Measurements from ENCODE around the gene CRB1. TPM values are rescaled to one million over a fixed set of nuclear protein-coding genes. Genes with fewer than 3 reads are reported as not detected.

Gene CRB1
- total and polyA plus RNA-seq, 5 donors: 0.05 to 0.60 (median 0.28) TPM

DNA sequence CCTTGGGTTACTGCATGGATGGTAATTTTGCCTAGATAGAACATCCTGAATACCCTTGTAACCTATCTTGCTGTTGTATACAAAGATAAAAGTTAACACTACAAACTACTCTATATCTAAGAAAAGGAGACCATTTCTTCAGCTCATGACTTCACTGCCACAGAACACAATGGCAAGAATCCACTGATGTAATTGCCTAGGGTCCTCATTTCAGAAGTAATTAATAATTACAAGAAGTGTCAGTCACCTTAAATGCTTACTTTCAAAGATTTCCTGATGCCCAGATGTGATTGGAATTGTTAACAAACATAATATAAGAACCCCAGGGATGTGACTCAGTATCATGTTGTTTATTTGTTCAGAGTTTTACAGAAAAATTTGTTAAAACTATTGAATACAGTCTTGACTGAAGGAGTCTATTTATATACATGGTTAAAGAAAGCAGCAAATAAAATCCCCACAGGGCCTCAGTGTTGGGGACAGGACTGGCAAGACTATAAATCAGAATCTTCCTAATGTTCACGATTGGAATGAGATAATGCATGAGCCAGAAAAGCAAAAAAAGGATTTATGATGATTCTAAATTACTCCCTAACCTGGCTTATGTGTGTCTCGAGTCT is 83.9 kb downstream of the CRB1 start:
- H3K4me1 ChIP-seq (ENCODE audit: control insufficient read depth, insufficient read depth, low read length): no peaks in the 10 kb centered on the region
- DNase-seq (no peak), ATAC-seq (no peak)
- intact Hi-C loops (cut with DNase I): loop anchor here in 2 of 4 donors (10.0 kb wide), 1 partner anchor 167 kb away; no protein-coding TSS in a partner anchor
- no peak overlapping the region for H3K4me3 ChIP-seq (ENCODE audit: low read length)
- WGBS: 54% methylated on average over 2 of the region's 2 CpGs
- no peak overlapping the region for H3K27ac ChIP-seq (ENCODE audit: low read length)
- no peaks in the 10 kb centered on the region for H3K9me3 ChIP-seq (ENCODE audit: control insufficient read depth, low read length)
- H3K27me3 ChIP-seq (ENCODE audit: control insufficient read depth, insufficient read depth): no peaks in the 10 kb centered on the region

DNA sequence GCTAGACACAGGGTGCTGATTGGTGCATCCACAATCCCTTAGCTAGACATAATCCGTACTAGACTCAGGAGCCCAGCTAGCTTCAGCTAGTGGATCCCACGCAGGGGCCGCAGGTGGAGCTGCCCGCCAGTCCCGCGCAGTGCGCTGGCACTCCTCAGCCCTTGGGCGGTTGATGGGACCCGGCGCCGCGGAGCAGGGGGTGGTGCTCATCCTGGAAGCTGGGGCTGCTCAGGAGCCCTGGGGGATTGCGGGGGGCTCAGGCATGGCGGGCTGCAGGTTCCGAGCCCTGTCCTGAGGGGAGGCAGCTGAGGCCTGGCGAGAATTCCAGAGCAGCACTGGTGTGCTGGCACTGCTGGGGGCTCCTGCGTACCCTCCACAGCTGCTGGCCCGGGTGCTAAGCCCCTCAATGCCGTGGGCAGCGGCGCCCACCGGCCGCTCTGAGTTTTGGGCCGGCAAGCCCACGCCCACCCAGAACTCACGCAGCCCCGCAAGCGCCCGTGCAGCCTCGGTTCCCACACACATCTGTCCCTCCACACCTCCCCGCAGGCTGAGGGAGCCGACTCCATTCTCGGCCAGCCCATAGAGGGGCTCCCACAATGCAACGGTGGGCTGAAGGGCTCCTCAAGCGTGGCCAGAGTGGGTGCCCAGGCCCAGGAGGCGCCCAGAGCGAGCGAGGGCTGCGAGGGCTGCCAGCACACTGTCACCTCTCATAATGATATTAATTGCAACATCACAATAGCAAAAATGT is 87.4 kb downstream of the CRB1 start:
- 93% methylated on average over 39 of the region's 39 CpGs for WGBS
- Histone ChIP-seq H3K27me3 (ENCODE audit: control insufficient read depth, insufficient read depth) (no peaks in the 10 kb centered on the region), H3K4me1 (ENCODE audit: control insufficient read depth, insufficient read depth, low read length) (peaks cover 3% of the 10 kb centered on the region), H3K9me3 (ENCODE audit: control insufficient read depth, low read length) (no peaks in the 10 kb centered on the region), H3K27ac (ENCODE audit: low read length) (no peak overlapping the region), H3K4me3 (ENCODE audit: low read length) (no peak overlapping the region)
- peak in 1 of 2 donors; percentile 19 for ATAC-seq
- DNase-seq: peak in 2 of 3 donors; percentile 43 to 45
- intact Hi-C loops (cut with DNase I): loop anchor here in 3 of 4 donors (5.0 to 10.0 kb wide), 2 partner anchors 171 to 173 kb away; no protein-coding TSS in a partner anchor

DNA sequence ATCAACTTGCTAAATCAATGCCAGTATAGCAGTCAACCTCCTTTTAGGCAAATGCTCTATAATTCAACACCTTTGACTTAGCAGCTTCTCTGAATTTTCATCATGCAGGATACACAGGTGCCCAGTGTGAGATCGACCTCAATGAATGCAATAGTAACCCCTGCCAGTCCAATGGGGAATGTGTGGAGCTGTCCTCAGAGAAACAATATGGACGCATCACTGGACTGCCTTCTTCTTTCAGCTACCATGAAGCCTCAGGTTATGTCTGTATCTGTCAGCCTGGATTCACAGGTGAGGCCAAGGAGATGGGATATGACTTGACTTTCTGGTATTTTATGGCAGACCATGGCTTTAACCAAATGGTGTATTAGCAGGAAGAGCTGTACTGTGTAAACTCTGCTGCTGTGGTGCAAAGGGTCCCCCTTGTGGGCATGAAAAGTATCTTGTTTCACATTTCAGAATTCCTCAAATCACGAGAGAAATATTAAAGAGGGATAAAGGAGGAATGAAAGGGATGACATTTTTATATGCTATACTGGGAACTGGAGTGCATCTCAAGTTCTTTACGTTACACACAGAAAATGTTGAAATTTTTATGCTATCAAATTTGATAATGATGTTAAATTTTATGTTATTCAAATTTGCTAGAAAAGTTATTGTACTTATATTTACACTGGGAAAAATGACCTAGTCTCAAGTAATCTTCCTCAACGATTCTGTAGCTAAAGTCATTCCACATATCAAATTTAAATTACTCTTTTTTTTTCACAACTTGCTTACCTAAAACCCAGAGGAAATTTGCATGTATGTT is 88.9 kb downstream of the CRB1 start:
- H3K9me3 ChIP-seq (ENCODE audit: control insufficient read depth, low read length): no peaks in the 10 kb centered on the region
- no peak overlapping the region for H3K4me3 ChIP-seq (ENCODE audit: low read length)
- intact Hi-C loops (cut with DNase I): loop anchor here in 3 of 4 donors (5.0 to 10.0 kb wide), 2 partner anchors 172 to 175 kb away; no protein-coding TSS in a partner anchor
- no peak overlapping the region for H3K27ac ChIP-seq (ENCODE audit: low read length)
- WGBS: 50% methylated on average over 5 of the region's 5 CpGs
- H3K27me3 ChIP-seq (ENCODE audit: control insufficient read depth, insufficient read depth): no peaks in the 10 kb centered on the region
- peaks cover 3% of the 10 kb centered on the region for H3K4me1 ChIP-seq (ENCODE audit: control insufficient read depth, insufficient read depth, low read length)
- peak; percentile 60 to 68 for ATAC-seq
- DNase-seq: no peak

DNA sequence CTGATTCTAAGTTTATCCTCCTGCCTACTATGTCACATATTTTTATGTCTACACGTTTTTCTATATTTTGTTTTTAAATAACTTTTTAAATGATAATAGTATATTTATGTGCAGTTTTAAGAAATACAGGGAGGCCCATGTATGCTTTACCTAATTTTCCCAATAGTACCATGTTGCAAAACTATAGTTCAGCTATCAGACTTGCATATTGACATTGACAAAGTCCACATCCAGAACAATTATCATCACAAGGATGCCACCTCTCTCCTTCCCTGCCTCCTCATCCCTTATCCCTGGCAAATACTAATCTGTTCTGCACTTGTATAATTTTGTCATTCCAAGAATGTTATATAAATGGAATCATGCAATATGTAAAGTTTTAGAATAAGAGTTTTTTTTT is 90.9 kb downstream of the CRB1 start:
- DNase-seq (no peak), ATAC-seq (no peak)
- no peaks in the 10 kb centered on the region for H3K27me3 ChIP-seq (ENCODE audit: control insufficient read depth, insufficient read depth)
- no peaks in the 10 kb centered on the region for H3K9me3 ChIP-seq (ENCODE audit: control insufficient read depth, low read length)
- intact Hi-C loops (cut with DNase I): loop anchor here in 3 of 4 donors (5.0 to 10.0 kb wide), 2 partner anchors 174 to 177 kb away; no protein-coding TSS in a partner anchor
- H3K27ac ChIP-seq (ENCODE audit: low read length): no peak overlapping the region
- WGBS: 55% methylated on average over 1 of the region's 1 CpG
- H3K4me3 ChIP-seq (ENCODE audit: low read length): no peak overlapping the region
- H3K4me1 ChIP-seq (ENCODE audit: control insufficient read depth, insufficient read depth, low read length): peaks cover 3% of the 10 kb centered on the region

DNA sequence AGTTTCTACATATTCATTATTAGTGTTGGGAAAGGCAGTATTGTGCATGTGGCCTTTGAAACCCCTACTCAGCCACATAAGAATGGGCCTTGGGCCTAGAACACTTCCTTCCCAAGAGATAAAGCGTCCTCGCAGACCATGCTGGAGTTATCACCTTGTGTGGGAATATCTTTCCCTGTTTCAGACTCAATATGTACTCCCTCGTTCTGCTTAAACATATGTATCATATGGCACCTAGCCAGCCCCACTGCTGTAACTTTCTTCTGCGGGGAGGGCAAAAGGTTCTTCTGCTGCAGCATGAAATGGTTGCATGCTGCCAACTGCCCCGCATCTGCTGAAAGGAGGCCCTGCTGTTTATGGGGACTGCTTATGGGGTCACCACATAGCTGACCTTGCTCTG is 92.0 kb downstream of the CRB1 start:
- no peak for ATAC-seq
- Histone ChIP-seq H3K27me3 (ENCODE audit: control insufficient read depth, insufficient read depth) (no peaks in the 10 kb centered on the region), H3K4me1 (ENCODE audit: control insufficient read depth, insufficient read depth, low read length) (peaks cover 3% of the 10 kb centered on the region), H3K27ac (ENCODE audit: low read length) (no peak overlapping the region), H3K4me3 (ENCODE audit: low read length) (no peak overlapping the region), H3K9me3 (ENCODE audit: control insufficient read depth, low read length) (no peaks in the 10 kb centered on the region)
- intact Hi-C loops (cut with DNase I): no loop called here
- DNase-seq: no peak
- 33% methylated on average over 5 of the region's 5 CpGs for WGBS

DNA sequence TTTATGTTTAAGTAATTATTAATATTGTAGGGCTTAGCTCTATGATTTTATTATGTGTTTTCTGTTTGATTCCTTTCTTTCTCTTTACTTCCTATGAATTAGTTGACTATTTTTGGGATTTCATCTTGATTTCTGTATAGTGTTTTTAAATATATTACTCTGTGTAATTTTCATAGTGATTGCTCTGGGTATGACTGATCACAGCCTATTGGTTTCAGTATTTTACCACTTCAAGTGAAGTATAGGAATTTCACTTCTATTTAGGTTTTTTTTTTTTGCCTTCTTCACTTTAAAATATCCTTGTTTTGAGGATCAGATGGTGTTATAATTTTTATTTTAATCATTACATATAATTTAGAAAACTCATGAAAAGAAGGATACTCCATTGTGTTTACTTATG is 94.8 kb downstream of the CRB1 start:
- Histone ChIP-seq H3K9me3 (ENCODE audit: control insufficient read depth, low read length) (no peaks in the 10 kb centered on the region), H3K27me3 (ENCODE audit: control insufficient read depth, insufficient read depth) (no peaks in the 10 kb centered on the region), H3K4me3 (ENCODE audit: low read length) (no peak overlapping the region), H3K4me1 (ENCODE audit: control insufficient read depth, insufficient read depth, low read length) (peaks cover 3% of the 10 kb centered on the region), H3K27ac (ENCODE audit: low read length) (no peak overlapping the region)
- no peak for ATAC-seq
- intact Hi-C loops (cut with DNase I): no loop called here
- no peak for DNase-seq

DNA sequence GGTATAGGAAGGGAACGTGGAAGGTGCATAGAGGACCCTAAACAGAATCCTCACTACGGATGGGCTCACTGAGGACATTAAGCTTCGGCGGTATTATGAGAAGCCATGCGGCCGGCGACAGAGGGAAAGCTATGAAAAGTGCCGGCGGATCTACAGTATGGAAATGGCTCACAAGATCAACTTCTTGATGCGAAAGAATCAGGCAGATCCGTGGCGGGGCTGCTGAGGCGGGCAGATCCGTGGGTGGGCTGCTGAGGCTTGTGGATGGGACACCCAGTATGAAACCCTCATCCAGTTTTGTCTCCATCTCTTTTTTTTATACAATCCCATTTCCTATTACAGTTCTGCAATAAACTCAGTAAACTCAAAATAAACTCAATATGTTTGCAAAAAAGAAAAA is 95.8 kb downstream of the CRB1 start:
- intact Hi-C loops (cut with DNase I): no loop called here

DNA sequence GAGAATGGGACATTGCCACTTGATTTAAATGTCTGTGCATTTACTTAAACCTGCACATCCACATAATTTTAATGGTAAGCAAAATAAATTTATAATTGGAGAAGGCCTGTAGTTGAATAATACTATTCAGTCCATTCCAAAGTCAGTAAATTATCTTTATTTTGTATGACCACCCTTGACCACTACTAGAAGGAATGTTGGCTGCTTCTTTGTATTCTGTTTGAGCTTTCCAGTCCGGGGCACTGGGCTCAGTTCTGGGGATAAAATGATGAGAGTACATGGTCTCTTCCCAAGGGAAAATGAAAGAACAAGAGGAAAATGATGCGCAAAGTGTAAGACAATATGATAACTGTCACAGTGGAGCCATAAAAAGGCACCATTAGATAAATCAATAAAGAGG is 98.9 kb downstream of the CRB1 start:
- intact Hi-C loops (cut with DNase I): no loop called here

More for the DNA sequence above, 95.8 kb downstream of the CRB1 start:
- Histone ChIP-seq H3K27me3 (ENCODE audit: control insufficient read depth, insufficient read depth) (no peaks in the 10 kb centered on the region), H3K4me1 (ENCODE audit: control insufficient read depth, insufficient read depth, low read length) (peaks cover 3% of the 10 kb centered on the region), H3K4me3 (ENCODE audit: low read length) (no peak overlapping the region), H3K27ac (ENCODE audit: low read length) (no peak overlapping the region), H3K9me3 (ENCODE audit: control insufficient read depth, low read length) (no peaks in the 10 kb centered on the region)
- WGBS: 97% methylated on average over 14 of the region's 14 CpGs
- ATAC-seq (no peak), DNase-seq (no peak)

DNA sequence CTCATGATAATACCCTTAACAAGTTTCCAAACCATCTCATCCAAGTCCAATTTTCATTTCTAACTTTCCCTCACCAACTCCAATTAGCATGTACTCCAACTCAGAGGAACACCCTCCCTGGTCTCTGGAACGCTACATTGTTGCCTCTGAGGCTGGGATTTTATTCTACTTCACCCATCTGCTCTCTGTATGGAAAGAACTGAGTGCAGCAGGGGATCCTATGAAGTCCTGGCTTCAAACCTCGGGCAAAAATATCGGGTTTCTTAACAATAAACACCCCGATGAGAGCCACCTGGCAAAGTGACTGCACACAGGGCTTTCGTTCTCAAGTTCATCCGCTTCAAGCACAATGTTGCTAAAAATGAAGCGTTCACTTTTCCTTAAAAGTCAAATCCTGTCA is 99.6 kb downstream of the CRB1 start:
- 84% methylated on average over 7 of the region's 7 CpGs for WGBS
- Histone ChIP-seq H3K4me3 (ENCODE audit: low read length) (no peak overlapping the region), H3K9me3 (ENCODE audit: control insufficient read depth, low read length) (no peaks in the 10 kb centered on the region), H3K4me1 (ENCODE audit: control insufficient read depth, insufficient read depth, low read length) (no peaks in the 10 kb centered on the region), H3K27me3 (ENCODE audit: control insufficient read depth, insufficient read depth) (no peaks in the 10 kb centered on the region), H3K27ac (ENCODE audit: low read length) (no peak overlapping the region)
- no peak for DNase-seq
- intact Hi-C loops (cut with DNase I): no loop called here
- no peak for ATAC-seq

More for the DNA sequence above, 98.9 kb downstream of the CRB1 start:
- Histone ChIP-seq H3K4me1 (ENCODE audit: control insufficient read depth, insufficient read depth, low read length) (no peaks in the 10 kb centered on the region), H3K27ac (ENCODE audit: low read length) (no peak overlapping the region), H3K4me3 (ENCODE audit: low read length) (no peak overlapping the region), H3K27me3 (ENCODE audit: control insufficient read depth, insufficient read depth) (no peaks in the 10 kb centered on the region), H3K9me3 (ENCODE audit: control insufficient read depth, low read length) (no peaks in the 10 kb centered on the region)
- DNase-seq: no peak
- no peak for ATAC-seq
- 79% methylated on average over 2 of the region's 2 CpGs for WGBS

DNA sequence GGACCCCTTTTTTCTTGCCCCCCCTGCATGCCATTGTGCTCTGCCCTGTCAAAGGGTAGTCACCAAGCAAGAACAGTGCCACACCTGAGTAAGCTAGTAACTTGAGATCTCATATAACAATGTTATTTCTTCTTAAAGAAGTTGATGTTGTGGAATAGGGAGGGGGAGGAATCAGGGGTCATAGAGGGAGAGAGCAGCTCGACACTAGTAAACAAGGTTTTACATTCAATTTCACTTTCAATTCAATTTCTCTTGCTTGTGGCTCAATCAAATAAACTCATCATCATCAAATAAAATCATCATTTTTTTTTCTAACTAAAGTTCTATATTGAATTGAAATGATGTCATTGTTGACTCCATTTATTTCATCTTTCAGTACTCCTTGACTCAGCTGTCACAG is 106.4 kb downstream of the CRB1 start:
- no peak for ATAC-seq
- H3K27ac ChIP-seq (ENCODE audit: low read length): no peak overlapping the region
- no peaks in the 10 kb centered on the region for H3K27me3 ChIP-seq (ENCODE audit: control insufficient read depth, insufficient read depth)
- H3K4me1 ChIP-seq (ENCODE audit: control insufficient read depth, insufficient read depth, low read length): no peaks in the 10 kb centered on the region
- 82% methylated on average over 1 of the region's 1 CpG for WGBS
- no peak overlapping the region for H3K4me3 ChIP-seq (ENCODE audit: low read length)
- no peaks in the 10 kb centered on the region for H3K9me3 ChIP-seq (ENCODE audit: control insufficient read depth, low read length)
- no peak for DNase-seq
- intact Hi-C loops (cut with DNase I): no loop called here

DNA sequence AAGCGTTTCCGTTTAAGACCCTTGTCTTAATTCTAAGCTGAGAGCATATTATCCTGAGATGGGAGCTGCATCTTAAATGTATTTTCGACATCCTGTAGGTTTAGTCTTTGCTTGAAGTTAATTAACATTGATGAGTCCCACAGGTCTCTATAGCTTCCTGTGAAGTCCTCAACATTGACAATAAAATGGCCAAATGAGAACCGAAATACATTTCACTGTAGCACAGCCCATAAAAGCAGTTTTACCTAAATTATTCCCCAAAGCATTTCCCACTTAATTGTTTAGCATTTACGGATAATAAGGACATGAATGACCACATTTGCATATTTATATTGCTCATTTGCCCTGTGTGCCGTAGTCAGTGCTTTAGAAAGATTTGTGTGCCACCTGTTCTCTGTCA is 116.4 kb downstream of the CRB1 start:
- H3K4me1 ChIP-seq (ENCODE audit: control insufficient read depth, insufficient read depth, low read length): no peaks in the 10 kb centered on the region
- no peak overlapping the region for H3K27ac ChIP-seq (ENCODE audit: low read length)
- no peaks in the 10 kb centered on the region for H3K9me3 ChIP-seq (ENCODE audit: control insufficient read depth, low read length)
- intact Hi-C loops (cut with DNase I): no loop called here
- no peak overlapping the region for H3K4me3 ChIP-seq (ENCODE audit: low read length)
- DNase-seq (no peak), ATAC-seq (no peak)
- H3K27me3 ChIP-seq (ENCODE audit: control insufficient read depth, insufficient read depth): no peaks in the 10 kb centered on the region
- 75% methylated on average over 6 of the region's 6 CpGs for WGBS
